Neural progenitor cell (in vitro differentiated cells): ENCODE data around the gene ZNF500.

Source experiments
- CTCF ChIP-seq: fragments of 200-600 bp; sonication (generic); IDR thresholded peaks from 2 replicates; pipeline ENCODE4 v1.5.1; 2017; ENCODE audit warnings: antibody characterized with exemption, mild to moderate bottlenecking
- EZH2 ChIP-seq: fragments of 200-600 bp; sonication (generic); IDR thresholded peaks from 2 replicates; pipeline ENCODE4 v1.6.1; 2017; ENCODE audit warnings: antibody characterized with exemption, mild to moderate bottlenecking, moderate library complexity
- EZH2phosphoT487 ChIP-seq: fragments of 200-600 bp; sonication (generic); IDR thresholded peaks from 2 replicates; pipeline ENCODE4 v1.6.1; 2017; ENCODE audit warnings: antibody characterized with exemption

DNA sequence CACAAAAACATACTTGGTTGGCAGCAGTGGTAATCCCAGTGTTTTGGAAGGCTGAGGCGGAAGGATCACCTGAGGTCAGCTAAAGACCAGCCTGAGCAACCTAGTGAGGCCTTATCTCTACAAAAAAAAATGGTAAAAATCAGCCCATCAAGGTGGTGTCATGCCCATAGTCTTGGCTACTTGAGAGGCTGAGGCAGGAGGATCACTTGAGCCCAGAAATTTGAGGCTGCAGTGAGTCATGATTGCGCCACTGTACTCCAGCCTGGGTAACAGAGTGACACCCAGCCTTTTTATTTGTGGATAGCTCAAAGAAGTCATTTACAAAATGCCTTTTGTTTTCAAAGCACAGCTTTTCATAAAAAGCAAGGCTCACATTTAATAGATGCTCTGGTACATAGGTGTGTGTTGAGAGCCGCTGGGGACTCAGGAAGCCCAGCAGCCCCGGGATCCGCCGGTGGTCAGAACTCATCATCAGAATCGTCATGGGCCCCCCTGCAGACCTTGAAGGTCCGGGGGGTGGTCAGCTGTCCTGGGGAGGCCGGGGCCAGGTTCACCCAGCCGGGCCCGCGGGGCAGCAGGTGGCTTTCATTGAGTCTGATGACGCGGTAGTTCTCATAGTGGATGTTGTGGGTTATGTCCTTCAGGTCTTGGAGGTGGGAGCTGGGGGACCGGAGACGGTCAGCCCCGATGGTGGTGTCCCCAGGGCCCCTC, 10.5 kb upstream of the ZNF500 start:
- TF ChIP-seq CTCF (no peak), EZH2 (no peak), EZH2phosphoT487 (no peak)
